ENCODE measurements around the gene MAPK12.

GRCh38 chr22:50281384-50281760 lies 19.9 kb upstream of the MAPK12 start:
- TF ChIP-seq CTCF (conservative IDR thresholded peaks at IDR 0.05 in 1 of 2, IDR thresholded peaks at IDR 0.05 in 1 of 2; ENCODE audit: low read depth in 1 of 2, low read length in 2 of 2) = no peak
- TF ChIP-seq EZH2 (IDR thresholded peaks at IDR 0.05; ENCODE audit: low read length, missing control alignments) = no peak

All from fibroblast of lung (primary cell).